Fibroblast of mammary gland (primary cell): ENCODE measurements around the gene NFE2L1.

ENCODE experiments used
- DNase-seq: peaks from one replicate; pipeline ENCODE4 v3.0.0-alpha.2; 2010; ENCODE audit warnings: low read depth
- H3K4me3 ChIP-seq: 2 replicates; pipeline ENCODE4 v1.5.1; 2011; ENCODE audit warnings: low read depth, mild to moderate bottlenecking, low read length, moderate library complexity; ENCODE audit not compliant: control insufficient read depth
- CTCF ChIP-seq: conservative IDR thresholded peaks from 2 replicates; pipeline ENCODE4 v1.5.1; 2011; ENCODE audit warnings: low read depth, low read length, inconsistent platforms; ENCODE audit not compliant: control insufficient read depth, insufficient read depth

NFE2L1 gene

GRCh38 chr17:48048384-48049126, 396 bp downstream of the NFE2L1 start:
- H3K4me3 ChIP-seq: peak overlapping the region; percentile 86
- peak; percentile 92 for DNase-seq
- TF ChIP-seq CTCF: no peak

GRCh38 chr17:48051283-48051682, 3.1 kb downstream of the NFE2L1 start:
- TF ChIP-seq CTCF: no peak
- DNase-seq: no peak
- no peak overlapping the region for H3K4me3 ChIP-seq

- peak; percentile 90 for DNase-seq
- peak overlapping the region; percentile 5 for H3K4me3 ChIP-seq
- peak; percentile 19 for TF ChIP-seq CTCF
These were observed 3.7 kb downstream of the NFE2L1 start for GRCh38 chr17:48051706-48052486.

- no peak for TF ChIP-seq CTCF
- H3K4me3 ChIP-seq: no peak overlapping the region
- peak; percentile 52 for DNase-seq
These were observed 5.0 kb downstream of the NFE2L1 start for GRCh38 chr17:48052956-48053757.

- no peak overlapping the region for H3K4me3 ChIP-seq
- no peak for DNase-seq
- TF ChIP-seq CTCF: no peak
These were observed 5.6 kb downstream of the NFE2L1 start for GRCh38 chr17:48053758-48054237.
